NCI-H510A treated with DMSO at 0.1 percent for 48 hours (cell line): Measurements from ENCODE around the gene UBL7.

ENCODE experiments used
- DNase-seq: peaks from one replicate; lab custom pipeline; 2025; lab: John Stamatoyannopoulos, UW

The UBL7 gene

DNA sequence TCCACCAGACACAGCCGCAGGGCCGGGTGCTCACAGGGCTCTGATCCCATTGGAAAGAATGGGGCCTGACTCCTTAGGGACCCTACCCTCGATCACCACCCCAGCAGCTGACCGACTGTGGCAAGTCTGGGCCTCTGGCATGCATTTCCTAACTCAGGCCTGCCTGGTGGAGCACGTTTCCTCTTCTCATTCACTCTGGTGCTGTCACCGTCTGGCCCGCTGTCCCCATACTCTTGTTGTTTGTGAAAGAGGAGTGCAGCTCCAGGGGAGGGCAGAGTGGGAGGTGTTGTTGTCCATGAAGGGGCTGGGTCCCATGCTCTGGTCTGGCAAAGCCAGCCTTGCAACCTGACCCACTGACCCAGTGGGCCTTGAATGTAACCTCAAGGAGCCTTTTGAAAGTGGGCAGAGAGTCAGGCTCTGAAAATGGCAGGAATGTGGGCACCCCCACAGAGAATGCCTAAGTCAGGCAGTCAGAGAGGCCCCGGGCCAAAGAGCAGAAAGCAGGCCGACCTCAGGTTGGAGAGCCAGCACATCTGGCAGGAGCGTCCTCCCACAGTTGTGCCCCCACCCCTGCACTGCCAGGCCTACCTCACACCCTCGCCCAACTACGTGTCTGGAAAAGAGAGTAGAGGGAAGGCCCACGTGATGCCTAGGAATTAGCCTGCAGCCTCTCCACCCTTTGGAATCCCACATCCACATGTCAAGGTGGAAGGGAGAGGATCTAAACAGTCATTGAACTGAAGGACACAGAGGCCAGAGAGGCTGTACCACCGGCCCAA is 38.1 kb downstream of the UBL7 start:
- DNase-seq = no peak

DNA sequence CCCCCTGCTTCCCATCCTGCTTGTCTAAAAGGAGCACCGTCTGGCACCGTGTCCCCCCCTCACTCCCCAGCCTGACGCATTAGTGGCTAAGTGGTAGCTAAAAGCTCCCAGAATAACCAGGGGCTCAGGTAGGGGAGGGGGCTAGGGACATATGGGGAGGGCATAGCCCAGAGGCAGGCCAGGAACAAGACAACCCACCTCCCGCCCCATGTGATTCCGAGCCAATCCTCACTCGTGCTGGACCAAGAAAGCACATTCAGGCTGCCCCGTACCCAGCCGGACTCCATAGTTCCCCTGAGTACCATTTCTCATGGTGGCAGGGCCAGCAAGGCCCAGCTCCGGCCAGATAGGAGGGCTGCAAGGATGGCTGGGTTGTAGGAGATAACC is 38.7 kb downstream of the UBL7 start:
- no peak for DNase-seq

DNA sequence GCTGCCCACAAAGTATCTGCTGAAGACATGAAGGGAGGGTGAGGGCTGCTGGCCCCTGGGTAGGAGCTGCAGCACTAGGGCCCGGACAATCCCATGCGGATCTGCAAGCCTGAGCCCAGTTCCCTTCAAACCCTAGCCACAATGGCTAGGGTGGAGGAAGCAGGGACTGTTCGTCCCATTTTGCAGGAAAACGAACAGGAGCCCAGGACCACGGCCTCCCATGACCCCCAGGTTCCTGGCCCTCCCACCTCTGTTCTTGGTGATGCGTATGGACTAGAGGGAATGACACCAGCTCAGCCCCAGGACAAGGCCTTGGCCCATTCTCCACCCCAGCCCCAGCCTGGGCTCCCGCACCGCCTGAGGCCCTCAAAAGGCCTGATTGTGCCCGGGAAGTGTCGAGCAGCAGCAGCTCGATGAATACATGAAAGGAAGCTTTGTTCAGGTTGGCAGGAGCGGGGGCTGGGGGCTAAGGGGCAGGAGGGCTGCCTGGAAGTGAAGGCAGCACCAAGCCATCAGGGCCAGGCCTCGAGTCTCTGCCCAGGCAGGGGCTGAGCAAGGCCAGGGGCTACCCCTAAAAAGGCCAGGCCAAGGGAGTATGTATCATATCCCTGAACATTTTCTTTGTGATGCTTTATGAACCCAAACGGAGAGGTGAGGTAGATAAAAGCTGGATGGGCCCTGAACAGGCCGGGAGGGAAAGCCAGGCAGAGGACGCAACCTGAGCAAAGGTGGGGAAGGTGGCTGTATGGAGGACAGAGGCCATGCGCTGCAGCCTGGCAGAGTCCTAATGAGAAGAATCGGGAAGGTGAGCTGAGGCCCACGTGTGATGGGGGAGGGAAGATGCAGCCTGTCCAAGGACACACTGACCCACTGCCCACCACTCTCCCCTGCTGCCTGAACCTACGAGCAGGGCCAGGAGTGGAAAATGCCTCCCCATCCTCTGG is 39.4 kb downstream of the UBL7 start:
- no peak for DNase-seq

DNA sequence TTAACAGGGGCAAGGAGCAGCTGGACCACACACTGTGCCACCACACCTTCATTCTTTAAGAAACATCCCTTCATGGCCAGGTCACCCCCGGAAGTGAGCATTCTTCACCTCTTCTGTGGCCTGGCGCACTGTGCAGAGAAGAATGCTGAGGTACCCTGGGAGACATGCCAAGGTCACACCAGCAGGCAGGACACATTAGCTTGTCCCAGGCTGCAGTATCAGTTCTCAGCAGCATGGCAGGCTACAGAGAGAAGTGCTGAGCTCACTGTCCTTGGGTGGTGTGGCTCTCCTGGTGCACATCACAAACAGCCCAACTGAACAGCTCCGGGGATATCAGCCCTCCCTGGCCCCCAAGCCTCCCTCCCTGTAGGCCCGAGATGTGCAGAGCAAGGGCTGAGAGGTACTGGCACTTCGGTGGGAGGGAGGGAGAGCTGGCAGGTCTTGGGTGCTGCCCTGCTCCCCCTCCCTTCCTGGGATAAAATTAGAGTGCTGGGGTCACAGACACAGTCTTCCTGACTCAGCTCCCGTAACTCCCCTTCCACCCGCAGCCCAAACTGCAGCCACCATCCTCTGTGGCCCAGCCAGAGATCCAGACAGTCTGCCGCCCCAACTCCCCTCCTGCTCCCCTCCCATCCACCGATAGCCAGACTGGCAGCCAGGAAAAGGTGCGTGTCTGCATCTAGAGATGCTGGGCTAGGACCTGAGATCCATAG is 40.6 kb downstream of the UBL7 start:
- no peak for DNase-seq

DNA sequence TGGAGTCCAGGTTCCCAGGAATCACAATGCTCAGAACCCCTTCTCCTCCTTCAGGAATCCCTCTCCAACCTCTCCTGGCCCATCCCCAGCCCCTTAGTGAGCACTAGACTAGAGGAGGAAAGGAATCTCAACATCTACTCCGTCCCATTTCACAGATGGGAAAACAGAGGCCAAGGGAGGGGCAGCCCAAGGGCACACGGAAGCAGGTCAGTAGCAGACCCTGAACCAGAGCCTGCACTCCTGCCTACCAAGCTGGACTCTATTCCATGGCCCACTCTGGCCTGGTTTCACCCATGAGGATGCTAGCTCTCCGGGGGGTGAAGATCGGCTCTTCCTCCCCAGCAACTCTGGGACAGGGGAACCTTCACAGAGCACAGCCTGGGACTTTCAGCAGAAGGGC is 41.5 kb downstream of the UBL7 start:
- no peak for DNase-seq

DNA sequence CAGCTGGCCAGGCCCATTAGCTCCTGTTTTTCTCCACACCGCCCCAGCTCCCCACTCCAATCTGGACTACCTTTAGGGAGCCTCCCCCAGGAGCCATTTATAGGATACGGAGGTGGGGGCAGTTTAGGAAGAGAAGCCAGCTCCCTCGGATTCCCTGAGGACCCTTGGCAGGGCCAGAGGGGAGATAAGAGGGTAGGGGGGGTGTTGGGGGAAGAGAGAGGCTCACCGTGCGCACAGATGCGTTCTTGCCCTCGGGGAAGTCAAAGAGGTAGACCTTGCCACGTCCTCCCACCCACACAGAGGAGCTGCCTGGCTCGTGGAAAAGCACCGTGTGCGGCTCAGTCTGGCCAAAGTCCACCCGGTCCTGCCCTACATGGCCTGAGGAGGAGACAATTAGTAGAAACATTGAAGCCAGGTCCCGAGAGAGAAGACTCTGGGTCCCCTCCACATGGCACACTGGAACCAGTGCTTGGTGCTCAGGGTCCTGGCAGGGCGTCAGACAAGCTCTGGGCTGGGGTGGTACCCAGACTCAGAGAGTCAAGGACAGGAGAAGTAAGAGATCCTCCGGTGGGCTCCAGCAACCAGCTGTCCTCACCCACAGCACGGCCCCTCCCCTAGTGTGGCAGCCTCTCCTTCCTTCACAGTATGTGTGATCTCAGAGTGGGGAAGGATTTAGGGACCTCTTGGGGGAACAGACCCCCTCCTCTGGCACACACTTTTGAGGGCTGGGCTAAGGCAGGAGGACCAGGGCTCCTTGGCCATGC is 42.2 kb downstream of the UBL7 start:
- DNase-seq = no peak

DNA sequence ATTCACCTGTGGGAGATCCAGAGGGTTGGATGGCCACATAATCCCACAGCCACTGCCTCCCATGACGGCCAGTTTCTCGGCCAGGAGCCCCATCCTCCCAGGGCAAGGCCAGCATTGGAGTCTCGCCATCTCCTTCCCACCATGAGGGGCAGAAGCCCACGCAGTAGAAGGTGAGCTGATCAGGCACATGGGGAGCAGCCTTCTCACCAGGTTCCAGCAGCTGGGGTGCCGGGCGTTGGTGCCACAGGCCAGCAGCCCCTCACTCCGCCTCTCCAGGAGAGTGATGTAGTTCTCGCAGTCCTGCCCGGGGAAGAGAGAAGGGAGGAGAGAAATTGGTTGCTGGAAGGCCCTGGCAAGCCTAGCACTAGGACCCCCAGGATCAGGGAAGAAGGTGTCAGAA is 43.3 kb downstream of the UBL7 start:
- DNase-seq = no peak

DNA sequence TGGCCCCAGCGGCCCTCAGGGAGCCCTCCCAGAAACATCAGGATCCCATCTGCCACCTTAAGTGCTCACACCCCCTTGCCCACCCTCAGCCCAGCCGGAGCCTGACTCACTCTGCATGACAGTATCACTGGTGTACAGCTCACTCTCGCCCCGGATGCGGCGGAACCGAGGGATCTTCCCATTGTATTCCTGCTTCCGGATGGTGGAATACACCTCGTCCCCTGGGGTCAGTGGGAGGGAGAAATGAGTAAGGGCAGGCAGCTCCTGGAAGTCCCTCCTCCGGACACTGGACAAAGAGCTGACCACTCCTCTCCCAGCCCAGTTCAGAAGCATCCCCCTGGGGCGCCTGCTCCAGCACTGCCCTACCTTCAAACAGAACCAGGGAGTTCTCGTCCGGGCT is 43.7 kb downstream of the UBL7 start:
- DNase-seq = no peak

DNA sequence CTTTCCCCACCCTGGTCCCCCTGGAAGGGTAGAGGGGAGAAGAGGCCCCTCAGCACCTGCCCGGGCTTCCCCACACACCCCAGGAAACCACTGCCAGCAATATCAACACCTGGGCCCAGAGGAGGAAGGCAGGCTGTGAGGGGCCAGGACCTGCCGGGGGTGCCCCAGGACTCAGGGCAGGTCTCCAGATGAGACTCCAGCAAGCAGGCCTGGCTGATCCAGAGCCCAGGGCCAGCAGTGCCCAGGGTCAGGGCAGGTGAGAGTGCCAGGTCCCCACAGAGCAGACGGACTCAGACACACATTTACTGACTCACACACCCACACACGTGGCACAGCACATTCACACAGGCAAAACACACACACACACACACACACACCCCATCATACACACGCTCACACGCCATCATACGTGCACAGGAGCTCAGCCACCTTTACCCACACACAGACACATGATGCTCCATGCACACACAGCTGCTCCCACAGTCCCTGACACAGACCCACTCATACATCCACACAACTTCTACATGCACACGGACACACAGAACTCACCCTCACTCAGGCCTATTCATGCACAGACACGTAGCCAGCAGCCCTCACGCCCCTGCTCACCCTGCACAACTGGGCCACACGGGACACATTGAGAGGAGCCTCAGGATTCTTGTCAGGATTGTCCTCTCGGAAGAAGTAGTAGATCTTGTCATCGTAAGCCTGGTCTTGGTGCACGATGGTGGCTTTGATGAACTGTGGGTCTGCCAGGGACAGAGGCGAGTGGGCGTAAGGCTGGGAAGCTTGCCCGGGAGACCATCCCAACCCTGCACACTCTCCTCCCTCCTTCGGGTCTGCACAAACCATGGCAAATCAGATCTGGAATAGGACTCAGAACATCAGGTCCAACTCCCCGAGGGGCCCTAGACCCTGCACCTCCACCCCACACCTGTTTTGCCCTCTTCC is 44.7 kb downstream of the UBL7 start:
- DNase-seq = no peak

DNA sequence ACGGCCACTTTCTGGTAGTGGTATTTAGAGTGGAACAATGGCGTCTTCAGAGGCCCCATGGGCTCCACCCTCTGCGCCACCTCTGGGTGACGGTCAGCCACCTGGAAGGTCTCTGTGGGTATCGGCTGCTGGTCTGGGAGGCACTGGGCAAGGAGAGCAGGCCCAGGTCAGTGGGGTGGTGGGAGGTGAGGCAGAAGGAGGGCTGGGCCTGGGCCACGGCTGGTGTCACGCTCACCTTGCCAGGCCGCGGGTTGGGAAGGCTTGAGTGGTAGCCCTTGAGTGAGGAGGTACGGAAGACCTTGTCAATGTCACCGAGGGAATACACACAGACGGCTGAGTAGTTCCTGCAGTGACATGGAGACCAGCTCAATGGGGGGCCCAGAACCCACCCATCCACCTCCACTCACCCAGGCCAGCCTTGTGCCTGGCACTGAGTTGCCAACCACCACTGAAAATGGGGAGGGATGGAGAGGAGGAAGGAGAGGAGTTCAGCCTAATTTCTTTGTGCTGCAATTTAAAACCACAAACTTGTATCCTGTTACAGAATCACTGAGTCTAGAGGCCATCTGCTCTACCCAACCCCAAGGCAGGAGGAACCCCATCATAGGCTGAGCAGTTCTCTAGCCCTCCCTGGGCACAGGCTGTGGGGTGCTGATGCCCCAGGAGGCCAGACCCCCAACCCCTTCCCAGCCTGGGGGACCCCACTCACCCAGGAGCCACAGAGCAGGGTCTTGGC is 46.2 kb downstream of the UBL7 start:
- no peak for DNase-seq

DNA sequence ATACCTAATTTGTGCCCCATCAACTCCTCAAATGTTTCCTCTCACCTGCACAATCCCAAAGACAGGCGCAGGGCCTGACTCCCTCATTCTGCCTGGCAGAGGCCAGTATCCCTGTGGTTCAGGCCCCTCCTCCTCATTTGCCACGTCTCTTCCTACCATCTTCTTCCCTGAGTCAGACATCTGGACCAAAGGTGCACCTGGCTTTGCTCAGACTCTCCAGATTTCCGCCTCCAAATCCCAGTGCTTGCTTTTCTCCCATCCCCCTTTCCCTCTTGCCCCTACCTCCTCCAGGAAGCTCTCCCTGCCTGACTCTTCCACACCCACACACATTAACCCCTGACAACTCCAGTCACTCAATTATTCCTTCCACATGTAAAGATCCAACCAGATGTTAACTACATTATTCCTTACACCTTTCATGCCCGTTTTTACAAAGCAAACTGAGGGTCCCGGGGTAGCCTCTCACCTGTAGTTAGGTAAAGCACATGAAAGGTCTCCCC is 46.8 kb downstream of the UBL7 start:
- DNase-seq = no peak

DNA sequence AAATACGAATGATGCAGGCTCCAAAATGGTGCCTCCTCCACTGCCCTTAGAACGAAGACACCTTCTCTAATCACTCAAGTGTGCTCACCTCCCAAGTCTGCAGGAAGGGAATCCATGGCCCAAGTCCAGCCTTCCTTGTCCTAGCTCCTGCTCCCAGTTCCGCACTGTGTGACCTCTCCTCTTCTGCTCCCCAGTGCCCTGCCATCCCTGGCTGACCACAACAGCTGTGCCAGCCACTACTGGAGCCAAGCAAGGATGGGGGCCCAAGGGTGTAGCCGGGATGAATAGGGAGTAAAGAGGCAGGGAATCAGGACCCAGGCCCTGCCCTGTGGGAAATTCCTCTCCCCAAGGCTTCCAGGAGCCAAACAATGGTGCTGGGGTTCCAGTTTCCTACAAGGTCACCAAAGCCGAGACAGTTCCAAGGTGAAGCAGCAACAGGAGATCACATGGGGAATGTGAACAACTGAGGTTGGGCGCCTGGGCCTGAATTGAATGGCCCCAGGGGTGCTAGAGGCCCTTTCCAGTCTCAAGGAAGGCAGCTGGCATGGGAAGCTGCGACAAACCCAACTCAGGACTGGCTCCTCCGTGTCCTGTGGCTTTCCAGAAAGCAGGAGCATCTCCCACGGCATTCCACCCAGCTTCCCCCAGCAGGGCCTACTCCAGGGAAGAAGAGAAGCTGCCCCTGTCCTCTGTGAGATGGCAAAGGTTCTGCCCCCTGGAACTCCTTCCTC is 47.4 kb downstream of the UBL7 start:
- no peak for DNase-seq

DNA sequence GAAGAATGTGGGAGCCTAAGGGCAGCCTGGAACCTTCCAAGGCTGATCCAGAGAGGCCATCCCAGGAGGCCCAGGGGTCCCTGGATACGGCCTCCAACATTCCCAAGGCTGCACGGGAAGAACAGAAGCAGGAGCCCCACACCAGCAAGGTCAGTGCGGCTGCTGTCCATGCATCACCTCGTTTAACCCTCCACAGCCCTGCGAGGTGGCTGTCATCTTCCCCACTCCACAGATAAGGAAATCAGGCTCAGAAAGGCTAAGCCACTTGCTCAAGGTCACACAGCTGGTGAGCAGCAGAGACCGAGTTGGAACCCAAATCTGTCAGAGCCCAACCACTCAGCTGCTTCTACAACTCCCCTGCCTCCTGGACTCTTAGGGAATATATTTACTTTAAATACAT is 48.8 kb downstream of the UBL7 start:
- DNase-seq = no peak

DNA sequence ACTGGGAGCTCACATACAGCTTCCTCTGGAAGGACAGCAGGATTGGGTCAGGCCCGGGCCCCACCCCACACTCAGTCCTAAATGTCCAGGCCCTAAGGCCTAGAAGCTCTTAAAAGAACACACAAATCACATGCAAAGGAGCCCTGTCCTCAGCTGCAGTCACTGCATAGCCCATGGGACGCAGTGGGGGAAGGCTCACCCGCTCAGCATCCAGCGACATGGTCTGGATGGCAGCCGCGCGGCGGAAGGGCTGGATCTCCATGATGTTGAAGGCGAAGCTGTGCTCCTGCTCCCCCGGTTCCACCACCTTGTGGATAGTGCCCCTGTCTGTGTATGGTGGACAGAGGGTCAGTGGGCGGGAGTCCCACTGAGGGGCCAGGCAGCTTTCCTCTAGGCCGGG is 49.3 kb downstream of the UBL7 start:
- DNase-seq = no peak

DNA sequence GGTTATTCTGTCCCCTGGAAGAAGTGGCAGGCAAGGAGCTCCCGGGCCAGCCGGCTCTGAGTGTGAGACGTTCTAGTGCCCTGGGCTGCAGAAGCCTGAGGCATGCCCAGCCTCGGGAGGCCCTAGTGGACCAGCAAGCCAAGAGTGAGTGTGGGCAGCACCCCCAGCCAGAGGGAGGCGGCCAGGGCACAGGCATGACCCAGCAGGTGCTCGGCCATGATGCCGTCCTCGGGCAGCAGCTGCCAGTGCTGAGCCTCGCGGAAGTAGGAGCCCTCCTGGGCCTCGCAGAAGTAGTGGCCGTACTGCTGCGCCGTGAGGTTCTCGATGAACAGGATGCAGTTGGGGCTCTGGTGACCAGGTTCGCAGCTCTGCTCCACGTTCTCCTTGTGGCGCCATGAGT is 50.5 kb downstream of the UBL7 start:
- no peak for DNase-seq

DNA sequence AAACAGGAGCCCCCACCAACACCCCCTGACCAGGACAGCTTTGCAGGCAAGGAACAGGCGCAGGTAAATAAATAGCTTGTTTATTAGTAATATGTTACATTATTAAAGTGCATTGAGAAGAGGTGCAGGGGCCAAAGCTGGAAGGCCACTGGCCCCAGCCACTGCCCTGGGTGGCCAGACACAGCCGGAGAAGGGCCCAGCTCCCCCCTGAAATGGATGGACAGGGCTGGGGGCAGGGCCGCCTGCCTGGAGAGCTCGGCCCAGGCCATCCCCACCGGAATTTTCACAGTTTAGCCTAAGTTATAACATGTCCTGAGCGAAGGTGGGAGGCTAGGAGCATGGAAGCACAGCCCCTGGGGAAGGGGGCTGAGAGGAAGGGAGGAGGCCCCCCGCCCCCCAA is 51.7 kb downstream of the UBL7 start:
- no peak for DNase-seq

DNA sequence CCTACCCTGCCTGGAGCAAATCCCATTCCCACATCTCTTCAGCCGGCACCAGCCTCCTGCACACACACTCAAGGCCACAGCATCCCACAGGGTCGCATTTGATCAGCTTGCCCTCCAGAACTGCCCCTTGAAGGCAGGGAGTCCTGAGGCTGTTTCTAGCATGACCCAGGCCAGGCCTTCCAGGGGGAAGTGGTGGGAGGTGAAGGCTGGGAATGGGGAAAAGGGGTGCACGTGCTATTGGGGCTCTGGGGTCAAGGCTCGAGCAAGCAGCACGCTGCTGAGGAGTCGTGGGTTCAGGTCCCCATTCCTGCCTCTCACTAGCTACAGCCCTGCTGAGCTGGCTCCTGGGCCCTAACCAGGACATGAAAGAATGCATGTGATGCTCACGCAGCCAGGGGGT is 52.1 kb downstream of the UBL7 start:
- no peak for DNase-seq

DNA sequence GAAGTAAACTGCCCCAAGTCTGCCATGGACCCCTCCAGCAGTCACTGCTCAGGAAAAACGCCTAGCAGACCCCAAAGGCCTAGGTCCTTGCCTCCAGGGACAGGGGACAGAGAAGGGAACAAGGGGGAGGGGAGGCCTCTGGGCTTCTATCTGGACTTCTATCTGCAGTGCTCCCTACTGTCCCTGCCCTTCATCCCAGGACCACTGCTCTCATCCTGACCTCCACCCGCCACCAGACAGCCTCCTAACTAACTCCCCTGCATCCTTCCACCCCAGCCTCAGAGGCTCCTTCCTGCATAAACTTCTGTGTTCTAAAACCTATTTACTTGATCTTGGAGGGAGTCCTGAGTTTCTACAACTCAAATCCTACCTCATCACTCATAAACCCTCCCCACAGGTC is 52.6 kb downstream of the UBL7 start:
- DNase-seq = no peak

DNA sequence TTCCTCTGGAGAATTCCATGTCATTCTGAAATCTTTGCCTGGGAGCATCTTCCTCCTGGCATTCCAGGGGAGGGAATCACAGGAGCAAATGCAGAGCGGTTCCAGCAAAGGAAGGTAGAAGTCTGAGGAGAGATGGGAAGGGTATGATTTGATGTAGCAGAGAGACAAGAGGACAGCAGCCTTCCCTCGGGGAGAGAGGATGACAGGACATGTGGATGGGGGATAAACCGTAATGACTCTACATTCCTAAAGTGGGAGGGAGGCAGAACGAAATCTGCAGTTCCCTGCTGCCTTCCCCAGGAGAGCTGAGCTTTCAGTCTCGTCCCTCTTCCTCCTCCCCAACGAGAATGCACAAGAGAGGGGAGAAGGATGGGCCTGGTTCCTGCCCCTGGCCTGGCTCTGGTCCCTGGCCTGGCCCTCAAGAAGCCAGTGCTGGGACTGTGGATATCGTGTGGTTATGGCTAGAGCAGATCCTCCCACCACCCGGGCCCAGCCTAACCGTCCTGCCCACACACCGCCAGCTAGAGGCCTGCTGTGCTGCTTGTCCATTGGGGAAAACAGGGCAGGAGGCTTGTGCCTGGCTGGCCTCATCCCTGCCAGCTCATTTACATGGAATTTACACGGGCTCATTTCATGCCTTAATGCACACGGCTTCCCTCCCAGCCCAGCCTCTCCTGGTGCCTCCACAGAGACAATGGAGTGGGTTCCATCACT is 53.8 kb downstream of the UBL7 start:
- DNase-seq = no peak
